AG04449 (cell line): ENCODE results near the gene ANKS1B.

Source experiments
- CTCF ChIA-PET: fragments of 350-600 bp; formaldehyde crosslinking; extraction: SDS; loops from one replicate; lab custom pipeline; 2021; ENCODE audit warnings: antibody characterized with exemption; lab: Yijun Ruan, JAX
- POLR2A ChIA-PET: fragments of 400-600, 350-600 bp; formaldehyde crosslinking; extraction: SDS; loops from one replicate; lab custom pipeline; 2020; ENCODE audit warnings: antibody characterized with exemption, inconsistent platforms; lab: Yijun Ruan, JAX
- DNase-seq: peaks from one replicate; pipeline ENCODE4 v3.0.0-alpha.2; 2010; ENCODE audit warnings: low read depth, low spot score
- H3K4me3 ChIP-seq: 2 replicates; pipeline ENCODE4 v1.5.1; 2011; ENCODE audit warnings: low read depth, mild to moderate bottlenecking, control low read depth, low read length
- CTCF ChIP-seq: IDR thresholded peaks from one replicate; pipeline ENCODE4 v1.5.1; 2011; ENCODE audit warnings: mild to moderate bottlenecking, moderate library complexity, low read length, control low read depth, inconsistent platforms; ENCODE audit not compliant: insufficient read depth; ENCODE audit errors: missing control alignments

ANKS1B gene

GRCh38 chr12:98893126-98893674, 1091.5 kb downstream of the ANKS1B start:
- H3K4me3 ChIP-seq = no peak overlapping the region
- POLR2A ChIA-PET = no interaction called here
- CTCF ChIA-PET = no interaction called here
- TF ChIP-seq CTCF = no peak
- DNase-seq = no peak

- DNase-seq = no peak
- ChIA-PET POLR2A (no interaction called here), CTCF (no interaction called here)
- TF ChIP-seq CTCF = no peak
- no peak overlapping the region for H3K4me3 ChIP-seq
Measured at GRCh38 chr12:98885778-98886177, 1099.0 kb downstream of the ANKS1B start.

- no peak overlapping the region for H3K4me3 ChIP-seq
- no peak for TF ChIP-seq CTCF
- no peak for DNase-seq
- CTCF ChIA-PET = no interaction called here
- POLR2A ChIA-PET = no interaction called here
Measured at GRCh38 chr12:98883231-98883630, 1101.5 kb downstream of the ANKS1B start.

GRCh38 chr12:98882526-98882925, 1102.2 kb downstream of the ANKS1B start:
- no peak for DNase-seq
- CTCF ChIA-PET = no interaction called here
- TF ChIP-seq CTCF = no peak
- H3K4me3 ChIP-seq = no peak overlapping the region
- POLR2A ChIA-PET = no interaction called here

GRCh38 chr12:98873776-98874175, 1111.0 kb downstream of the ANKS1B start:
- POLR2A ChIA-PET = no interaction called here
- no peak for TF ChIP-seq CTCF
- CTCF ChIA-PET = no interaction called here

GRCh38 chr12:98870504-98870903, 1114.2 kb downstream of the ANKS1B start:
- POLR2A ChIA-PET = no interaction called here
- CTCF ChIA-PET = no interaction called here
- TF ChIP-seq CTCF = no peak
- DNase-seq = no peak
- H3K4me3 ChIP-seq = no peak overlapping the region

More at GRCh38 chr12:98873776-98874175, 1111.0 kb downstream of the ANKS1B start:
- H3K4me3 ChIP-seq = no peak overlapping the region
- no peak for DNase-seq
